Panc1 (cell line): ENCODE measurements around the gene MRC1. TPM values are rescaled to one million over a fixed set of nuclear protein-coding genes. Genes with fewer than 3 reads are reported as not detected.
"Not testable (repeated sequence)": the region's sequence is repeated elsewhere in the genome, so short reads cannot be mapped to it uniquely, and the experiment has no call there.

Experiments used
- ATAC-seq: fragments of 200-7000 bp; cut with Tn5 transposase; 2 replicates; pipeline ENCODE4 v1.9.1; 2020; ENCODE audit warnings: mild to moderate bottlenecking, moderate library complexity
- BruUV-seq: library from RNA; stranded (reverse); fragments of 400-500 nt; replicated peaks from 2 replicates; lab custom pipeline; 2021; lab: Mats Ljungman, UMichigan
- CTCF ChIA-PET: fragments of 300-600 bp; sonication (Branson Sonifier 250); formaldehyde crosslinking; loops from one replicate; lab custom pipeline; 2022; ENCODE audit warnings: antibody characterized with exemption; lab: Charles Lee
- POLR2A ChIA-PET: fragments of 300-600 bp; sonication (Branson Sonifier 250); formaldehyde crosslinking; loops from one replicate; lab custom pipeline; 2022; ENCODE audit warnings: antibody characterized with exemption; lab: Charles Lee
- DNase-seq: peaks from one replicate; pipeline ENCODE4 v3.0.0-alpha.2; 2010; ENCODE audit warnings: low read depth, low spot score
- H3K27ac ChIP-seq: 2 replicates; pipeline ENCODE4 v1.5.1; 2011; ENCODE audit warnings: mild to moderate bottlenecking, low read length, inconsistent platforms
- H3K27me3 ChIP-seq: fragments of 200-500 bp; sonication (Bioruptor generic); 2 replicates; pipeline ENCODE4 v1.6.0; 2014; ENCODE audit warnings: low read length, inconsistent platforms; ENCODE audit not compliant: control insufficient read depth, insufficient read depth
- H3K36me3 ChIP-seq: fragments of 200-500 bp; sonication (Bioruptor generic); 2 replicates; pipeline ENCODE4 v1.5.1; 2014; ENCODE audit warnings: inconsistent platforms, mild to moderate bottlenecking, low read length, moderate library complexity; ENCODE audit not compliant: control insufficient read depth, insufficient read depth
- H3K4me1 ChIP-seq: 2 replicates; pipeline ENCODE4 v1.5.1; 2011; ENCODE audit warnings: inconsistent platforms, mild to moderate bottlenecking, low read length, moderate library complexity; ENCODE audit not compliant: control insufficient read depth, insufficient read depth
- H3K4me3 ChIP-seq, 2 experiments: 2 replicates each; pipeline ENCODE4 v1.5.1; 2011 to 2012; ENCODE audit warnings: low read depth in 2 of 2, low read length in 2 of 2, mild to moderate bottlenecking in 2 of 2, inconsistent platforms in 1 of 2, moderate library complexity in 1 of 2
- H3K9me3 ChIP-seq: fragments of 200-500 bp; sonication (Bioruptor generic); 2 replicates; pipeline ENCODE4 v1.5.1; 2014; ENCODE audit warnings: low read depth, mild to moderate bottlenecking, inconsistent platforms, low read length, moderate library complexity; ENCODE audit not compliant: control insufficient read depth, insufficient read depth
- POLR2AphosphoS5 ChIP-seq: IDR thresholded peaks from 2 replicates; pipeline ENCODE4 v1.6.1; 2012; ENCODE audit warnings: mild to moderate bottlenecking, low read depth, low read length, moderate library complexity
- SIN3A ChIP-seq: IDR thresholded peaks from 2 replicates; pipeline ENCODE4 v1.6.1; 2012; ENCODE audit warnings: low read depth, mild to moderate bottlenecking, low read length, moderate library complexity, borderline replicate concordance; ENCODE audit not compliant: insufficient read depth
- TCF7L2 ChIP-seq: IDR thresholded peaks from 2 replicates; pipeline ENCODE4 v1.6.1; 2011; ENCODE audit warnings: mild to moderate bottlenecking, low read depth, low read length, inconsistent platforms
- in situ Hi-C: cut with HindIII; loops from 2 replicates; pipeline ENCODE4 v1.10.0; 2016; ENCODE audit warnings: low sequenced_read_pairs, low pct_unique_long_range_greater_than_20kb
- intact Hi-C: fragments of 100-400 bp; cut with micrococcal nuclease; formaldehyde crosslinking; loops from one replicate; pipeline ENCODE4 v1.10.0; 2022; ENCODE audit not compliant: unreplicated experiment
- total RNA-seq: library from RNA; stranded (reverse); gene quantifications from one replicate; pipeline ENCODE4 v1.2.1, GENCODE V29; 2021; ENCODE audit not compliant: unreplicated experiment
- TF ChIP-seq, protein P1 (sequence below), 2 experiments: IDR thresholded peaks; 2 replicates each; pipeline ENCODE4 v1.6.1; 2011 to 2012; ENCODE audit warnings: low read depth in 2 of 2, control low read depth in 1 of 2, low read length in 1 of 2, mild to moderate bottlenecking in 1 of 2, moderate library complexity in 1 of 2; ENCODE audit not compliant: insufficient read depth in 1 of 2
- TF ChIP-seq, protein P2 (sequence below): fragments of 450-650 bp; IDR thresholded peaks from 2 replicates; pipeline ENCODE4 v1.5.1; 2017; ENCODE audit warnings: mild to moderate bottlenecking

Gene MRC1
- total RNA-seq, 1 experiment from 2014 or later = 0.21 TPM

DNA sequence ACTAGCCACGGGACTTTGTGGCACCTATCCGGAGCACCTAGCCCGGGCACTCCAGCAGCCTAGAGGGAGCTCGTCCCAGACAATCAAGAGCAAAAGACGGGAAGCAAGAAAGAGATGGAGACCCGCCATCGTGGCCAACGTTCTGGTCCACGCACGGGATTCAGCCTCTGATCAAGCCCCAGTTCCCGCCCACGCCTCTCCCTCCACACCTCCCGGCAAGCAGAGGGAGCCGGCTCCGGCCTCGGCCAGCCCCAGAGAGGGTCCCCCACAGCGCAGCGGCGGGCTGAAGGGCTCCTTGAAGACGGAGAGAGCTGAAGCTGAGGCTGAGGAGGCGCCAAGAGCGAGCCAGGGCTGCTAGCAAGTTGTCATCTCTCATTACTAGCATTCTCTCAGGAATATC, 141.6 kb downstream of the MRC1 start:
- DNase-seq (no peak), ATAC-seq (no peak)
- in situ Hi-C loops (no loop called here), intact Hi-C loops (no loop called here)
- Histone ChIP-seq H3K27ac (no peak overlapping the region), H3K9me3 (no peaks in the 10 kb centered on the region), H3K36me3 (no peaks in the 10 kb centered on the region), H3K4me3 (no peak overlapping the region), H3K27me3 (no peaks in the 10 kb centered on the region), H3K4me1 (no peaks in the 10 kb centered on the region)
- BruUV-seq = no TSS peak
- CTCF ChIA-PET = interaction anchor here (0.6 kb wide), 1 partner anchor 204 kb away, joined by 6 read pairs; no protein-coding TSS in a partner anchor
- TF ChIP-seq SIN3A (no peak), POLR2AphosphoS5 (no peak), TCF7L2 (no peak)
- TF ChIP-seq, protein P1, sequence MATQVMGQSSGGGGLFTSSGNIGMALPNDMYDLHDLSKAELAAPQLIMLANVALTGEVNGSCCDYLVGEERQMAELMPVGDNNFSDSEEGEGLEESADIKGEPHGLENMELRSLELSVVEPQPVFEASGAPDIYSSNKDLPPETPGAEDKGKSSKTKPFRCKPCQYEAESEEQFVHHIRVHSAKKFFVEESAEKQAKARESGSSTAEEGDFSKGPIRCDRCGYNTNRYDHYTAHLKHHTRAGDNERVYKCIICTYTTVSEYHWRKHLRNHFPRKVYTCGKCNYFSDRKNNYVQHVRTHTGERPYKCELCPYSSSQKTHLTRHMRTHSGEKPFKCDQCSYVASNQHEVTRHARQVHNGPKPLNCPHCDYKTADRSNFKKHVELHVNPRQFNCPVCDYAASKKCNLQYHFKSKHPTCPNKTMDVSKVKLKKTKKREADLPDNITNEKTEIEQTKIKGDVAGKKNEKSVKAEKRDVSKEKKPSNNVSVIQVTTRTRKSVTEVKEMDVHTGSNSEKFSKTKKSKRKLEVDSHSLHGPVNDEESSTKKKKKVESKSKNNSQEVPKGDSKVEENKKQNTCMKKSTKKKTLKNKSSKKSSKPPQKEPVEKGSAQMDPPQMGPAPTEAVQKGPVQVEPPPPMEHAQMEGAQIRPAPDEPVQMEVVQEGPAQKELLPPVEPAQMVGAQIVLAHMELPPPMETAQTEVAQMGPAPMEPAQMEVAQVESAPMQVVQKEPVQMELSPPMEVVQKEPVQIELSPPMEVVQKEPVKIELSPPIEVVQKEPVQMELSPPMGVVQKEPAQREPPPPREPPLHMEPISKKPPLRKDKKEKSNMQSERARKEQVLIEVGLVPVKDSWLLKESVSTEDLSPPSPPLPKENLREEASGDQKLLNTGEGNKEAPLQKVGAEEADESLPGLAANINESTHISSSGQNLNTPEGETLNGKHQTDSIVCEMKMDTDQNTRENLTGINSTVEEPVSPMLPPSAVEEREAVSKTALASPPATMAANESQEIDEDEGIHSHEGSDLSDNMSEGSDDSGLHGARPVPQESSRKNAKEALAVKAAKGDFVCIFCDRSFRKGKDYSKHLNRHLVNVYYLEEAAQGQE (IDR thresholded peaks at IDR 0.05; ENCODE audit: insufficient read depth in 1 of 2, low read depth in 2 of 2, low read length in 1 of 2) = no peak
- TF ChIP-seq, protein P2, sequence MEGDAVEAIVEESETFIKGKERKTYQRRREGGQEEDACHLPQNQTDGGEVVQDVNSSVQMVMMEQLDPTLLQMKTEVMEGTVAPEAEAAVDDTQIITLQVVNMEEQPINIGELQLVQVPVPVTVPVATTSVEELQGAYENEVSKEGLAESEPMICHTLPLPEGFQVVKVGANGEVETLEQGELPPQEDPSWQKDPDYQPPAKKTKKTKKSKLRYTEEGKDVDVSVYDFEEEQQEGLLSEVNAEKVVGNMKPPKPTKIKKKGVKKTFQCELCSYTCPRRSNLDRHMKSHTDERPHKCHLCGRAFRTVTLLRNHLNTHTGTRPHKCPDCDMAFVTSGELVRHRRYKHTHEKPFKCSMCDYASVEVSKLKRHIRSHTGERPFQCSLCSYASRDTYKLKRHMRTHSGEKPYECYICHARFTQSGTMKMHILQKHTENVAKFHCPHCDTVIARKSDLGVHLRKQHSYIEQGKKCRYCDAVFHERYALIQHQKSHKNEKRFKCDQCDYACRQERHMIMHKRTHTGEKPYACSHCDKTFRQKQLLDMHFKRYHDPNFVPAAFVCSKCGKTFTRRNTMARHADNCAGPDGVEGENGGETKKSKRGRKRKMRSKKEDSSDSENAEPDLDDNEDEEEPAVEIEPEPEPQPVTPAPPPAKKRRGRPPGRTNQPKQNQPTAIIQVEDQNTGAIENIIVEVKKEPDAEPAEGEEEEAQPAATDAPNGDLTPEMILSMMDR = no peak
- POLR2A ChIA-PET = no interaction called here

DNA sequence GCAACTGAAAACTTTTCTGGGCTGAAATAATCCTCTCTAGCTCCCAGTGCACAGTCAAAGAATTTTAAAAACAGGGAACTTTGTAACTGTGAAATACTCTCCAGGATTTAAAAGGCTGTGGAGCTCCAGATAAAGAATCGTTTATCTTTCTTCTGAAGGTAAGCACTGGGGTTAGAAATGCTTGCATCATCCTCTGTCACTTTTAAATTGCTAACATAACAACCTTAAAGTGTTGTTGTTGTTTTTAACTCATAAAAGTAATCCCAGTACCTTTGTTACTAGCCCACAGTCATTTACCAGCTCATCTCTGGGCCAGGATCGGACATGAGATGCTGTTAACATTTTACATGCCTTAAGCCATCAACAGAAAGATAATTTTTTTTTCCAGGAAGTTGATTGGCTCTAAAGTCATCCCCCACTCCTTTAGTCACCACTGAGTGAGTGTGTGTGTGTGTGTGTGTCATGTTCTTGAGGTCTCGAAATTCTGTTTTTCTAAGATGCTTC, 142.8 kb downstream of the MRC1 start, which contains the start of gene SLC39A12:
TSS of gene SLC39A12 (plus strand) at position 51 of the 504 bp plus-strand sequence. CDS start 1,359 bp downstream, outside the sequence.
- ChIA-PET CTCF (no interaction called here), POLR2A (no interaction called here)
- no peaks in the 10 kb centered on the region for H3K36me3 ChIP-seq
- H3K4me1 ChIP-seq = no peaks in the 10 kb centered on the region
- no peak within 1 kb of the TSS for H3K4me3 ChIP-seq
- BruUV-seq = no TSS peak
- DNase-seq (no peak), ATAC-seq (no peak)
- H3K9me3 ChIP-seq = no peaks in the 10 kb centered on the region
- TF ChIP-seq SIN3A (no peak), TCF7L2 (no peak), POLR2AphosphoS5 (no peak)
- TF ChIP-seq, protein P1 (IDR thresholded peaks at IDR 0.05; ENCODE audit: insufficient read depth in 1 of 2, low read depth in 2 of 2, low read length in 1 of 2) = no peak
- TF ChIP-seq, protein P2 = no peak
- in situ Hi-C loops = no loop called here
- no peaks in the 10 kb centered on the region for H3K27me3 ChIP-seq
- no peak within 1 kb of the TSS for H3K27ac ChIP-seq
- intact Hi-C loops = no loop called here

DNA sequence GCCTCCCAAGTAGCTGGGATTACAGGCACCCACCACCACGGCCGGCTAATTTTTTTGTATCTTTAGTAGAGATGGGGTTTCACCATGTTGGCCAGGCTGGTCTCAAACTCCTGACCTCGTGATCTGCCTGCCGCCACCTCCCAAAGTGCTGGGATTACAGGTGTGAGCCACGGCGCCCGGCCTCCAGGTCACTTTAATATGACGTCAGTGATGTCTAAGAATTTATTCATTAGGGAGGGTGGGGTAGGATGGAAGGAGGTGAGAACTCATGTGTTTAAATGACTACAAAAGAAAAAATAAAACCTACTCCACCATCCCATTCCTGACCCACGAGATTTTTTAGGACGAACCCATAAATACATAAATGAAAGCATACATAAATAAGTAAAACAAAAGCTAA, 145.2 kb downstream of the MRC1 start:
- DNase-seq = not testable (repeated sequence)

More for the DNA sequence above, 145.2 kb downstream of the MRC1 start:
- H3K27ac ChIP-seq, H3K36me3 ChIP-seq, H3K27me3 ChIP-seq, H3K9me3 ChIP-seq, H3K4me1 ChIP-seq, ATAC-seq, CTCF ChIA-PET, BruUV-seq, H3K4me3 ChIP-seq, POLR2A ChIA-PET, in situ Hi-C loops, intact Hi-C loops: not testable (repeated sequence)
